IPS-11a (cell line): ENCODE measurements around the gene MED8.
"Not testable (repeated sequence)": the region's sequence is repeated elsewhere in the genome, so short reads cannot be mapped to it uniquely, and the experiment has no call there.

Source experiments
- H3K4me3 ChIP-seq: one replicate; pipeline ENCODE4 v1.5.1; 2013; ENCODE audit warnings: low read depth, low read length, control low read depth

MED8 gene

DNA sequence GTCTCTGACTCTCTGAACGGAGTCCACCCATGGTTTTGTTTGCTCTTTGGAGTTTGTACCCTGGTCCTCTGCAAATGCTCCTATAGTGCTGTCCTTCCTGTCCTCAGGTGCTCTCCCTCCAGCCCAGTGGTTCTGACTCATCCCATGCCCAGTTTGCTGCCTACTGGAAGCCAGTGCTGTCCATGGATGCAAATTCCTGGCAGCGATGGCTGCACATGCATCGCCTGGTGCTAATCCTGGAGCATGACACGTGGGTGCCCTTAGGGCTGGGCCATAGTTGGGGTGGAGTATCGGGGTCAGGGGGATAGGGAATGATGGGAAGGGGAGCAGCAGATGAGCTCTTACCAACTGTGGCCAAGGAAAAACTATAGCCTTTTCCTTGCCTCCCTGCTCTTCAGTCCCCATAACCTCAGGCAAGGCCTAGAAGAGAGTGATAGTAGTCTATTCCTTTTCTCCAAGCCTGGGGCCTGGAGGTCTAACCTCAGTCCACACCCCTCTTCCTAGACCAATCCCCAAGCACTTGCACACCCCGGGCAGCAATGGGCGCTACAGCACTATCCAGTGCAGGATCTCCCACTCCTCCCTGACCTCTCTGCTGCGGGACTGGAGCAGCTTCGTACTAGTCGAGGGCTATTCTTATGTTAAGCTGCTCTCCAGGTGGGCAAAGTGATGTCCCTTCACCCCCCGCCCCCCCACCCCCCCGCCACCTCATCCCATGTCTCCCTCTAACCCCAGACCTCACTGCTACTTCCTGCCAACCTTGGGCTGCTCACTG is 32.6 kb upstream of the MED8 start:
- H3K4me3 ChIP-seq = no peak overlapping the region

DNA sequence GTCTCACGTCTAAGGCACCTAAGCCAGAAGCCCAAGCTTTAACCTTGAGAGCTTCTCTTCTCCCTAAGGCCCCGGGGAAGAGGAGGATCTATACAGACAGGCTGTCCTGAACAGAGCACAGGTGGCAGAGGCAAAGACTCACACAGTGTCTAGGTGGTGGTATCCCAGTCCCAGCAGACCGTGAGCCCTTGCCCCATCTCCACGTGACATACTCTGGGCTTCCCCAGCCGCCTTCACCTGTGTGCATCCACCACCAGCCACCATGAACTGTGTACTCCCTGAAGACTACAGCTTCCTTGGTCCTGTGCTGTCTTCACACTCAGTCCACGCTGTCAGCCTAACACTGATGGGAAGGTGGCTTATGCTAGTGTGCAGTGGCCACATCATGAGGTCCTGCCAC is 31.8 kb upstream of the MED8 start:
- H3K4me3 ChIP-seq = no peak overlapping the region

DNA sequence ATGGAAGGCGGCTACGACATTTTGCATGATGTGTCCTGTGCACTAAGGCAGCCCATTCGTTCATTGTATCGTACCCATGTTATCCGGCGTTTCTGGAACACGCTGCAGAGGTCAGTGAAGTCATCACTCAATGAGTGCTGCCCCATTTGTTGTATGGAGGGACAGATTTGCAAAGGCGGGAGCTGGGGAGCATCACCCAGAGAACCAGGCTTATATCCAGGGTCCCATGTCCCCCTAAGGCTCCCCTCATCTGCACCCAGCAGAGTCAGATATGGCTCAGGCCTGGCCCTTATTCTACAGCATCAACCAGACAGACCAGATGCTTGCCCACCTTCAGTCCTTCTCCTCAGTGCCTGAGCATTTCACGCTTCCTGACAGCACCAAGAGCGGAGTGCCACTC is 31.3 kb upstream of the MED8 start:
- H3K4me3 ChIP-seq = no peak overlapping the region

DNA sequence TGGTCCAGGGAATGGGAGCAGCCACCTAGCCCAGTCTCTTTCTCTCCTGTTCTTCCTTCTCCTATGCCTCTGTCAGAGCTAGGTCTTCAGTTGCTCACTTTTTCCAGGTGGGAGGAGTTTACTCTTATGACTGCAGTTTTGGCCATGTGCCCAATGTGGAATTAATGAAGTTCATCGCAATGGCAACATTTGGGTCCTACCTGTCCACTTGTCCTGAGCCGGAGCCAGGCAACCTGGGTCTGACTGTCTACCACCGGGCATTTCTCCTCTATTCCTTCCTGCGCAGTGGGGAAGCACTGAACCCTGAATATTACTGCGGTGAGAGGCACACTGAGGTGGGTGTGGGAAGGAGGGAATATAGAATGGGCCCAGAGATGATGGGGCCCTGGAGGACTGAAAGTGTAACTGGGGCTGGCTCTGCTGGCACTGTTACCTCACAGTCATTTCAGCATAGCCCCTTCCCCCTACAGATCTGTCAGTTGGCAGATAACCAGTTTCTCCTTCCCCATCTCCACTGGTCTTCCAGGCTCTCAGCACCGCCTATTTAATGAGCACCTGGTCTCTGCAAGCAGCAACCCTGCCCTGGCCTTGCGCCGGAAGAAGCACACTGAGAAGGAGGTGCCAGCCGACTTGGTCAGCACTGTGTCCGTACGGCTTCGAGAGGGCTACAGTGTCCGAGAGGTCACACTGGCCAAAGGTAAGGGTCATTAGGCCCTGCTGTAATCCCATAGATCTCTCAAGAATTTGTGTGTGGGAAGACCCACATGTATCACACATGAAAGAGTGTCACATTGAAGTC is 30.2 kb upstream of the MED8 start:
- H3K4me3 ChIP-seq = no peak overlapping the region

DNA sequence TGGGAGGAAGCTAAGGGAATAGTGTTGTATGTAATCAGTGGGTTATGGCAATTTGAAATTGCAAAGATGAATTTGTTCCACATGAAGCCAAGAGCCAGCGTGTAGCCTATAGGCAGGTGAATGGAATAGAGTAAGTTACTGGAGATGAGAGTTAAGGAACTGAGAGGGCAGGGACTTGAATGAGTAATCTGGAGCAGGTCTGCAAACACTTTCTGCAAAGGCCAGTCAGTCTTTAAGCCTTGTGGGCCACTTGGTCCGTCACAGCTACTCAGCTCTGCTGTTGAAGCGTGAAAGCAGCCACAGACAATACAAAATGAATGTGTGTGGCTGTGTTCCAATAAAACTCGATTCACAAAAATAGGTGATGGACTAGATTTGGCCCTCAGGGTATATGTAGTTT is 29.3 kb upstream of the MED8 start:
- H3K4me3 ChIP-seq = no peak overlapping the region

DNA sequence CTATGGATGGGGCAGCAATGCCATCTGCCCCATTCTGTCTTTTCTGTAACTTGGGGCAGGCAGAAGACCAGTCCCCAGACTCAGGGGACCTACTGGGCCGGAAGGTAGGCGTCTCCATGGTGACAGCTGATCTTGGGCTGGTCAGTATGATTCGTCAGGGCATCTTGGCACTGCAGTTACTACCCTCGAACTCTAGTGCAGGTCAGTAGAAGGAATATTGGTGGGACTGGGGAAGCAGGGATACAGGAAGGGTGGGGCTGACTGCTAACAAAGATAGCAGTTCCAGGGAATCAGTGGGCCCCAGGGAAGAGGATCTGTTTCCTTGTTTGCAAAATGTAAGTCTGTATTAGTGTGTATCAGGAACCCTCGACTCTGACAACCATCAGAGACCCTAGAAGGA is 26.3 kb upstream of the MED8 start:
- H3K4me3 ChIP-seq = no peak overlapping the region

DNA sequence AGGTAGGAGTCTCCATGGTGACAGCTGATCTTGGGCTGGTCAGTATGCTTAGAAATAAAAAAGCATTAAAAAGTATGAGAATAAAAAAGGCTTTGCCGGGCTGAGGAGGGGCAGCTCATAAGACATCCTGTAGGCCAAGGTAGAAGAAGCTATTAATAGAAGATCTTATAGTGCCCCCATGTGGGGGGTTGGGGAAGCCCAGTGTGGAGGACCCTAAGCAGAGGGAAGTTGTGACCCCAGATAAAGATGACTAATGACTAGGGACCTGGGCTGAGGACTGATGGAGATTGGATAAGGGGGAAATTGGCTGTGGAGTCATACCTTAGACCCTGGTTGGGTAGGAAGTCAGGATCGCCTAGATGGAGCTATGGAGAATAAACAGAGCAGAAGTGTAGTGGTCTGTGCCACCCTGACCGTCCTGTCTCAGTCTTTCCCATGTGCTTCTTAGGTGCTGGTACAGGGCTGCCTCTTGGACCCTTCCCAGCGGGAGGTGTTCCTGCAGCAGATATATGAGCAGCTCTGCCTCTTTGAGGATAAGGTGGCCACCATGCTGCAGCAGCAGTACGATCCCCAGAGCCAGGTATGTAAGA is 25.1 kb upstream of the MED8 start:
- H3K4me3 ChIP-seq = no peak overlapping the region

DNA sequence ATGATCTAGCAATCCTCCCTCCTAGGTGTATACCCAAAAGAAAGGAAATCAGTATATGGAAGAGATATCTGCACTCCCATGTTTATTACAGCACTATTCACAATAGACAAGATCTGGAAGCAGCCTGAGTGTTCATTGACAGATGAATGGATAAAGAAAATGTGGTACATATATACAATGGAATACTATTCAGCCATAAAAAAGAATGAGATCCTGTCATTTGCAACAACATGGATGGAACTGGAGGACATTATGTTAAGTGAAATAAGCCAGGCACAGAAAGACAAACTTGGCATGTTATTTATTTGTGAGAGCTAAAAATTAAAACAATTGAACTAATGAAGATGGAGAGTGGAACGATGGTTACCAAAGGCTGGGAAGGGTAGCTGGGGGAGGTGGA is 23.8 kb upstream of the MED8 start:
- H3K4me3 ChIP-seq = not testable (repeated sequence)

DNA sequence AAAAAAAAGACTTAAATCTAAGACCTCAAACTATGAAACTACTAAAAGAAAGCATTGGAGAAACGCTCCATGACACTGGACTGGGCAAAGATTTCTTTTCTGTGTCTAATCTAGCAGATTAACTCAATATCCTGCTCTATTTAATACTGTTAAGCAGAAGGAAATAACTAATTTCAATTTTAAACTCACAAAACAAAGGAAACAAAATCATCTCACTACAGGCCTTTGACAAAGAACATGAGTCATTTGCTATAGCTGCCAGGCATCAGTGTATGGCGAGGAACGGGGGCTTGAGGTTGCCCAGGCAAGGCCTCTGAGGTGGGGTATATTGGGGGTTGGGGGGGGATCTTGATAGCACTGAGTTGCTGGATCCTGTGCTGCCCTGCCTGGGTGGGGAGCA is 21.0 kb upstream of the MED8 start:
- no peak overlapping the region for H3K4me3 ChIP-seq

DNA sequence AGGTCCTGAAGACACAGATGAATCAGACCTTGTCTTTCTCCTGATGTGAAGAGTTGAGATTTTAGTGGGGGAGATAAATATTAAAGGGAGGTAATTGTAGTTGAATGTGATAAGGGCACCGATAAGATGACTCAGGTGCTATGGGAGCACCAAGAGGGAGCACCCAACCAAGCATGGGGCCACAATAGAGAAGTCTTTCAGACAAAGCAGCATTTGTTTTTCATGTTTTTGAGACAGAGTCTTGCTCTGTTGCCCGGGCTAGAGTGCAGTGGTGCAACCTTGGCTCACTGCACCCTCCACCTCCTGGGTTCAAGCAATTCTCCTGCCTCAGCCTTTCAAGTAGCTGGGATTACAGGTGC is 16.3 kb upstream of the MED8 start:
- H3K4me3 ChIP-seq = no peak overlapping the region

DNA sequence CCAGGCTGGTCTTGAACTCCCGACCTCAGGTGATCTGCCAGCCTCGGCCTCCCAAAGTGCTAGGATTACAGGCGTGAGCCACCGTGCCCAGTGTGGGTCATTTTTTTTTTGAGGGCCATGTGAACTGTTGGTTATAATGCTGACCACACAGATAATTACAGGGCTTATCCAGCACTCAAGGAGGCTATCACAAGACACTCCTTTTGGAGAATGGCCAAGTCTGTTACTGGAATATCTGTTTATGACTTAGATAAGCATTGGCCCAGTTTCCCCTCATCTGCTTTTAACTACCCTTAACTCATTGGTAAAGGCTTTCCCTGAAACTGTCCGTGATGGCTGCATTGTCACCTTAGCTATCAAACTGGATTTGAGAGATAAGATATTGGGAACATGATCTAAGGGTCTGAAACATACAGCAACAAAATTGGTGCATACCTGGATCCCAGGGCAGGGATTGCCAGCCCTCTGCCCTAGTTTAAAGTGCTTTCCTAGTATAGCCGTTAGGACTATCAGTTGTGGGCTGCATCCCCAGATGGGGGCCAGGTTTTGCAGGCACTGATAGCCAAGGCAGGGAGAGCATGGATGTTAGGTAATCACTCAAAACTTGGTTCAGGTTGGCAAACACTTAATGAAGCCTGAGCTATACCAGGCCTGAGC is 15.7 kb upstream of the MED8 start:
- no peak overlapping the region for H3K4me3 ChIP-seq

DNA sequence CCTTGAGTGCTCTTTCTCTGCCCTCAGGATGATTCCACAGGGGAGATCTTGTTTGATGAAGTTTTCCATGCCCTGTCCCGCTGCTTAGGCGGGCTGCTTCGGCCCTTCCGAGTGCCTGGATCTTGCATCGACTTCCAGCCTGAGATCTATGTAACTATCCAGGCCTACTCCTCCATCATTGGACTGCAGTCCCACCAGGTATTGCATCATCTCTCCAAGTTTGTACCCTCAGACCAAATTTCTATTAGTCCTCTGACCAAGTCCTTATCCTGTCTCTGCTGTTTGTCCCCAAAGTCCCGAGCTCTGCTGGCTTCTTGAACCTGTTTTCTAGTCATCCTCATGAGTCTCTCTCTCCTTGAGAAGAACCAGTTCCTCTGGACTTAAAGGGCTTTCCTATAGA is 14.8 kb upstream of the MED8 start:
- no peak overlapping the region for H3K4me3 ChIP-seq

DNA sequence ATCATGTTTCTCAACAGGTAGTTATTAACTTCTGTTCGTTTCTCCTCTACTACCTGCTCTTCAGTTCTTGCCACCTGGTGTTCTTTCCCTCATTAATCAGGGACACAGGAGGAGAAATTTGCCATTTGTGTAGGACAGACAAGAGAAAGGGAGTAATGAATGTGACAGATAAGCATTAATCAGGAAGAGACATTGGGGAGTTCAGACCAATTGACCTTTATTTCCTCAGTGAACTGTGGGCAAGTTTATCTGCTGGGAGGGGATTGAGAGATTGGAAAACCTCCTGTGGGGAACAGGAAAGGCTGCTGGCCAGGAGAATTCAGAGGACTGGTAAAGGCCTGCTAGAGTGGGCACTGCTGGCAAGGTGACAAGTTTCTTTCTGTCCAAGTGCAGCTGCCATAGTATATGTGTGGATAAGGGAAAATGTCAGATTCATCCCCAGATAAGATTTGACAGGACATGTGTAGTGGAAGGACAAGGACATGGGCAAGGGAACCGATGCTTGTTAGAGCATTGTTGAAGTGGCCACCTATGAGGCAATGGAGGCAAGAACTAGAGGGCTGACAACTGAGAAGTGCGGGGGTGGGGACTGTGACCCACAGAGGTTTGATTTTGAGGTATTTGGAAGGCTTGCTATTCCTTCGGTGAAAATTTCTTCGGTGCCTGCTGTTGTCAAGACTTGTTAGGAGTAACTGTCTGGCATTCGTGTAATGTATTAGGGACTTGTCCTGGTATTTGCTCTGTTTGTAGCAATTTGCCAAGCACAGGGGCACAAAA is 12.7 kb upstream of the MED8 start:
- no peak overlapping the region for H3K4me3 ChIP-seq

DNA sequence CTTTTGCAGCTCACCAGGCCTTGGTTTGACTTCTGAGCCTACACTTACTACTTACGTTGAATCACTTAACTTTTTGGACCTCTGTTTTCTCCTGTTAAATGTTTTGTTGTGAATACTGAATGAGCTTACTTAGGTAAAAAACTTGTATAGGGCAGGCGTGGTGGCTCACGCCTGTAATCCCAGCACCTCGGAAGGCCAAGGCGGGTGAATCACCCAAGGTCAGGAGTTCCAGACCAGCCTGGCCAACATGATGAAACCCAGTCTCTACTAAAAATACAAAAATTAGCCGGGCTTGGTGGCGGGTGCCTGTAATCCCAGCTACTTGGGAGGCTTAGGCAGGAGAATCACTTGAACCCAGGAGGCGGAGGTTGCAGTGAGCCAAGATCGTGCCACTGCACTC is 10.8 kb upstream of the MED8 start:
- H3K4me3 ChIP-seq = not testable (repeated sequence)

DNA sequence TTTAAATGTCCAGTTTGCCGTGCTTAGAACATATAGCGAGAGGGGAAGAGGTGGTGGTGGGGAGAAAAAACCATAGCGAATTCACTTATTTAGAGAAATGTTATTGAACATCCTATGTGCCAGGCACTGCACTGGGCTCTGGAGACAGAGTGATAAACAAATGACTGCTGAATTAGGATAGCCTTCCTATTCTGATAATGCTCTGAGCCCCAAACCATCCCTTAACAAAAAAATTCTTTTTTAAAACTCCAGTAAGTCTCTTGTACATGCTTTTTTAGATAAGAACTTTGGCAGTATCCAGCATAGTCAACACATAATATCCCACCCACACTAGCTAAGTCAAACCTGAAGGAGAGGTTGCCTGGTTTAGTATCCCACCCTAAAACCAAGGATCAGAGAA is 8.6 kb upstream of the MED8 start:
- H3K4me3 ChIP-seq = no peak overlapping the region

DNA sequence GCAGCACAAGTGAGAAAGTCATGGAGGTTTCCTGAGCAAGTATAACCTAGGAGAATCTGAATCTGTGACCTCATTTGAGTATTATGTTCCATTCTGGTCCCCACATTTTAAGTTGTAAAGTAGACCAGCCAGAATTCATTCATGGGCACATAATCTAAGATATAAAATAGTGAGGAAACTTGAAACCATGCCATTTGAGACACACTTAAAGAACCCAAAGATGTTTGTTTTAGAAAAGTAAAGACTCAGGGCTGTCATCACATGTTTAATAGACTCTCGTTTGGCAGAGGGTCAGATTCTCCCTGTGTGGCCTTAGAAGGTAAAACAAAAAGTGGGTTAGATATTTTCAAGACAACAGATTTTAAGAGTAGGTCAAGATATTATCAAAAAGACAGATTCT is 6.5 kb upstream of the MED8 start:
- H3K4me3 ChIP-seq = no peak overlapping the region

DNA sequence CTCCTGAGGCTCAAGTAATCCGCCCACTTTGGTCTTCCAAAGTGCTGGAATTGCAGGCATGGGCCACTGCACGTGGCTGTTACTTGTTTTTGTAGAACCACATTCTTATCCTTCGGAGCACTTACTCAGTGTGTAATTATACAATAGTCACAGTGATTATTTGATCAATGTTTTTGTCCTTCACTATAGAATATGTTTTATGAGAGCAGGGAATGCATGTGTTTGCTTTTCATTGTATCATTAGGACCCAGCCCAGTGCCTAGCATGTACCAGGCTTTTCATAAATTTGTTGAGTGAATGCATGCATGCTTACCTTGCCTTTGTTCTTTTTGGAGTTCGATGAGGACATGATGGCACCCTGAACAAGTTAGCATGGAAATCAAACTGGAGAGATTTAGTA is 5.9 kb upstream of the MED8 start:
- no peak overlapping the region for H3K4me3 ChIP-seq

DNA sequence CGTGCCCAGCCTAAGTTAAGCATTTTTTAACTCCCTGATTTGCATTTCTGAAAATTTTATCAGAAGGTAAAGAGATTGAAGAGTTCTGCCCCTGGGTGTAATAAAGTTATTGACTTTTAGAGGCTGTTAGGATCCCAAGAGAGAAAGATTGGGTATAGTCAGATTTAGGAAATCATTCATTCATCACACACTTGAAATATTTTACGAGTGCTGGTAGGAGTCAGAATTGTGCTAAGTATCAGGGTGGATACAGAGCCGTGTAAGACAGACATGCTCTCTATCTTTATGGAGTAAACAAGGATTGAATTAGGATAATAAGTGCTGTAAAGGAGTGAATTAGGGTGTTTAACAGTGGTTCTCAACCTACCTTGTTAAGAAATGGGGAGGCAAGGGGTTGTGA is 3.1 kb upstream of the MED8 start:
- H3K4me3 ChIP-seq = no peak overlapping the region

DNA sequence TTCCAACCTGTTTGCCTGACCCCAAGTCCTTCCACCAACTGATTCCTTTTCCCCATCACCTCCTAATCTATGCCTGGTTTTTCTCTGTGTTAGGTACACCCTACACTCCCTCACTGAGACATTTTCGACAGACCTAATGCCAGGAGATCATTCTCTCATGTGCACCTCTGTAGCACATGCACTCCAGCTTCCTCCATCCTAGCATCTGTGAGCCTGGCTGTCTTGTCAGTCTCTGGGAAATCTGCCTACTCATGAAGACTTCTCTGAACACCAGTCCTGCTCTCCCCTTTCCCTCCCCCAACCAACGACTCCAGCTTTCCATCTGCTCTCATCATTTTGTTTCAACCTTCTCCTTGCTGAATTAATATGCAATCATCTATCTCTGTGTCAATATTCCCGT is 987 bp downstream of the MED8 start:
- H3K4me3 ChIP-seq = peak overlapping the region; percentile 91

DNA sequence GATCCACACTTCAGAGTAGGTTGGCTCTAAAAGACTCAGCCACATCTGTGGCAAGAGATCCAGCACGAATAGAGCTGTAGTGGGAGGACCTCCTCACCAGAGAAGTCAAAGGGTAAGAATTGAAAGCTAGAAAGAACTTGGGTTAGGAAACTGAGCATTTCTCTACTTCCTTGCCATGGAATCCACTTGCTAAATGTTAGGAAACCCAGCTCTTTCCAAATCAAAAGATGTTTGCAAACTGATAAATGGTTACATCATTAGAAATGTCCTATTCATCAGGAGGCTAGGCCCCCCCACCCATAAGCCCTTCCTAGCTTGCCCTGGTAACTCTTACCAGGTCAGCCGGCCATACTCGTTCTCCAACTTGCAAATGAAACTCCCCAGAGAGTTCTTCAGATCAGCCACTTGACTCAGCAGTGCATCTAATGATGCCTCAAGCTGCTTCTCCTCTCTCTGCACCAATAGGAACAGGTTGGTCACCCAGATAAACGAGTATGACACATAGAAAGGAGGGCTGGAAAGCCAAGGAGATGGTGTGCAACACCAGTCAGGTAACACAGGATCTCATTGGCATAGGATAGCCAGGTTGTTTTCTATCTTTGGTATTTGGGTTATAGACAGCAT is 1.5 kb downstream of the MED8 start:
- H3K4me3 ChIP-seq = no peak overlapping the region

DNA sequence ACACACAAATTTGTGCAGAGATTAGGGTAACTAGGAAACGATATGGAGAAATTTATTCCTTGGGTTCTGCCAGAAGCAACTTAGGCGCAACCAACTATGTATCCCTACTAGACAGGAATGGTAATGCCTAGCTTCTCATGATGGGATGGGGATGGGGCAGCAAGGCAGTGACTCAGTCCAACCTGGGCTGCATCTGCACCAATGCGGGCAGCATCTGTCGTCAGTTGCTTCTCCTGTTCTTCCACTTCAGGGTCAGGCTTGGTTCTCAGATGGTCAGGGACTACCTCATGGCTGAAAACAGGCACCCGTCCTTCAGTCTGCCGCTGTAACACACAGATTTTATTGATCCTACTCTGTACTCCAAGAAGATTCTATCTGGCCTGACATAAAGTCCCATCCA is 2.9 kb downstream of the MED8 start:
- no peak overlapping the region for H3K4me3 ChIP-seq
